Central memory CD8-positive, alpha-beta T cell (primary cell): ENCODE results near the gene IDH3A.
A peak's percentile ranks its signal among the peaks of the same experiment; 100 is the strongest.

Experiments used
- ATAC-seq: fragments of 150-1000 bp; cut with Tn5 transposase; replicated peaks from 2 replicates; pipeline ENCODE4 v1.10.0; 2022; ENCODE audit warnings: mild to moderate bottlenecking, moderate FRiP score, moderate number of reproducible peaks; ENCODE audit not compliant: poor library complexity, severe bottlenecking; ENCODE audit errors: extremely low read depth
- DNase-seq, 2 donors: peaks; one replicate each; pipeline ENCODE4 v3.0.0; 2021; ENCODE audit warnings: low spot score in 2 of 2
- H3K27ac Mint-ChIP-seq: one replicate; pipeline ENCODE4 v1.8.0; 2022; ENCODE audit warnings: low read depth, mild to moderate bottlenecking, moderate library complexity, mixed read lengths
- H3K27me3 Mint-ChIP-seq: one replicate; pipeline ENCODE4 v1.8.0; 2022; ENCODE audit warnings: mixed read lengths
- H3K36me3 Mint-ChIP-seq: one replicate; pipeline ENCODE4 v1.8.0; 2022; ENCODE audit warnings: mild to moderate bottlenecking, moderate library complexity, mixed read lengths; ENCODE audit not compliant: insufficient read depth
- H3K4me1 Mint-ChIP-seq: one replicate; pipeline ENCODE4 v1.8.0; 2022; ENCODE audit warnings: mixed read lengths
- H3K4me3 Mint-ChIP-seq: one replicate; pipeline ENCODE4 v1.8.0; 2022; ENCODE audit warnings: mild to moderate bottlenecking, moderate library complexity, mixed read lengths
- H3K9me3 Mint-ChIP-seq: one replicate; pipeline ENCODE4 v1.8.0; 2022; ENCODE audit warnings: mixed read lengths

Gene IDH3A

DNA sequence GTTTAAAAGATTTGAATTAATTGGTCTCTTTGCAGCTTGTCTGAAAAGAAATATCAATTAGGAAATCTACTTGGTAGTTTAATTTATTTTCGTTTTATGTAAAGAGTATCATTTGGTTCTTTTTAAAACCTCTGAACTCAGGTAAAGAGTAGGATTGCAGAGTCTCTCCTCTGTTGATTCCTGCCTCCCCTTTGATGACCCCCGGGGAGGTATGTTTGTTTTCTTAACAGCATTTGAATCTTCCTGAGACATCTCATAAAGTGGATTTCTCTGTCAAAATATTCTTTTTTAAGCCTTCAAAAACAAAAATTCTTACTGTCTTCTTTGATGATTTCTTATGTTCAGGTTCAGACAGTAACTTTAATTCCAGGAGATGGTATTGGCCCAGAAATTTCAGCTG lies 8.0 kb downstream of the IDH3A start:
- Mint-ChIP-seq H3K27me3 (no peaks in the 10 kb centered on the region), H3K27ac (no peak overlapping the region), H3K36me3 (peaks cover 28% of the 10 kb centered on the region), H3K4me1 (no peaks in the 10 kb centered on the region), H3K9me3 (no peaks in the 10 kb centered on the region), H3K4me3 (no peak overlapping the region)
- ATAC-seq = no peak
- DNase-seq = no peak

DNA sequence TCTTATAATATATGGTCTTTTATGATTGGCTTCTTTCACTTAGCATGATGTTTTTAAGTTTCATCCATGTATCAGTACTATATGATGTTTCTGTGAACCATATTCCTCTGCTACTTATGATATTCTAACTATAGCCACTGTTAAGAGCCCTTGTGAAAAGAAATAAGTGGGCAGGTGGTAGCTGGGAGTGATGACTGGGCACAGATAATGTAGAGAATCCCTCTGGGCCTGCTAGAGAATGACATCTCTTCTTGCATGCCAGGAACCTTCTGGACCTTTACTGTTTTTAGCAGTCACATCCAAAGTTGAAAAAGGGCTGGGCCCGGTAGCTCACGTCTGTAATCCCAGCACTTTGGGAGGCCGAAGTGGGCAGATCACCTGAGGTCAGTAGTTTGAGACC lies 10.2 kb downstream of the IDH3A start:
- Mint-ChIP-seq H3K27me3 (no peaks in the 10 kb centered on the region), H3K4me1 (no peaks in the 10 kb centered on the region), H3K36me3 (peaks cover 38% of the 10 kb centered on the region), H3K27ac (no peak overlapping the region), H3K4me3 (no peak overlapping the region), H3K9me3 (no peaks in the 10 kb centered on the region)
- DNase-seq (no peak), ATAC-seq (no peak)

DNA sequence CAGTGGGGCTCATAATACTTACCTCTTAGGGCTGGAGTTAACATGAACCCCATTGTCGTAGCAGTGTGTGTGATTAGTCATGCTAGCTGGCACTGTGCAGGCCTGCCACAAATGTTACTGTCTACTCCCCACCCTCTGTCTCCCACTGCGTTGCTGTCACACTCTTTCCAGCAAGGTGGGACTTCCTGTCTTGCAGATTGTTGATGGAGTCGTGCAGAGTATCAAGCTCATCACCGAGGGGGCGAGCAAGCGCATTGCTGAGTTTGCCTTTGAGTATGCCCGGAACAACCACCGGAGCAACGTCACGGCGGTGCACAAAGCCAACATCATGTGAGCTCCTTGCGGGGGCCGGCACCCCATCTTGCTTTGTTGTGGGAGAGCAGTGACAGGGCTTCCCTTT lies 12.9 kb downstream of the IDH3A start:
- DNase-seq (peak in 1 of 2 donors; percentile 64), ATAC-seq (peak; percentile 97)
- Mint-ChIP-seq H3K27ac (peak overlapping the region; percentile 67), H3K4me1 (no peaks in the 10 kb centered on the region), H3K36me3 (peaks cover 47% of the 10 kb centered on the region), H3K9me3 (no peaks in the 10 kb centered on the region), H3K27me3 (no peaks in the 10 kb centered on the region), H3K4me3 (no peak overlapping the region)

DNA sequence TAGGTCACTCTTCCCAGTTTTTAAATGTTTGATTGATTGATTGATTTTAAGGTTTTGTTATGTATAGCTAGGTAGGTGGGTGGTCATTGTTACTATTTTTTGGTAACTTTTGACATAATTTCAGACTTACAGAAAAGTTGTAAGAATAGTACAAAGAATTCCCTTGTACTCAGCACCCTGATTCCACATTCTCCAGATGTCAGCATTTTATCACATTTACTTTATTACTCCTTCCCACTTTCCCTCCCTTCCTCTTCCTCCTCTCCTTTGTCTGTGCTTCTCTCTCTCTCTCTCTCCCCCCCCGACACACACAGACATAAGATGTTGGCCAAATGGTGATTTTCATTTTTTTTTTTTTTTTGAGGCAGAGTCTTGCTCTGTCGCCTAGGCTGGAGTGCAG lies 14.8 kb downstream of the IDH3A start:
- ATAC-seq (no peak), DNase-seq (no peak)
- H3K27ac Mint-ChIP-seq = no peak overlapping the region
- H3K4me1 Mint-ChIP-seq = peaks cover 9% of the 10 kb centered on the region
- H3K9me3 Mint-ChIP-seq = no peaks in the 10 kb centered on the region
- no peak overlapping the region for H3K4me3 Mint-ChIP-seq
- no peaks in the 10 kb centered on the region for H3K27me3 Mint-ChIP-seq
- H3K36me3 Mint-ChIP-seq = peaks cover 40% of the 10 kb centered on the region

DNA sequence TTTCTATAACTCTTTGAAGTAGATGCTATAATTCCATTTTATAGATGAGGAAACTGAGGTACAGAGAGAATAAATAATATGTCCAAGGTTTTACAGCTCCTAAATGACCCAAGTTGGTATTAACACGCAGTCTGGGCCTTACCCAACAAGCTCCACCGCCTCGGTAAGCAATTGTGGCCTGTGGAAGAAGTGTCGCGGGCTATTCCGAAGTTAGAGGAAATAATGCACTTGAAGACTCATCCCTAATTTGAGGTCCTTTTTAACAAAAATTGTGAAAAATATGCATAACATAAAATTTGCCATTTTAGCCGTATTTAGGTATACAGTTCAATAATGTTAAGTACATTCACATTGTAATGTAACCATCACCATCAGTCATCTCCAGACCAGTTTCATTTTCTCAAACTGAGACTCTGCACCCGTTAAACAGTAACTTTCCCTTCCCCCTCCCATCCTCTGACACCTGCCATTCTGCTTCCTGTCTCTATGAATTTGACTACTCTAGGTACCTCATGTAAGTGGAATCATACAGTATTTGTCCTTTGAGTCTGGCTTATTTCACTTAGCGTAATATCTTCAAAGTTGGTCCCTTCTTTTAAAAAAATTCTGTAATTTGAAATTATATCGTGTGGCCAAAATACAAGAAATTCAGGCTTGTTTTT lies 18.2 kb downstream of the IDH3A start:
- peaks cover 9% of the 10 kb centered on the region for H3K4me1 Mint-ChIP-seq
- peak overlapping the region; percentile 16 for H3K4me3 Mint-ChIP-seq
- peaks cover 33% of the 10 kb centered on the region for H3K36me3 Mint-ChIP-seq
- ATAC-seq (peak; percentile 96), DNase-seq (no peak)
- H3K9me3 Mint-ChIP-seq = no peaks in the 10 kb centered on the region
- H3K27me3 Mint-ChIP-seq = no peaks in the 10 kb centered on the region
- peak overlapping the region; percentile 83 for H3K27ac Mint-ChIP-seq

DNA sequence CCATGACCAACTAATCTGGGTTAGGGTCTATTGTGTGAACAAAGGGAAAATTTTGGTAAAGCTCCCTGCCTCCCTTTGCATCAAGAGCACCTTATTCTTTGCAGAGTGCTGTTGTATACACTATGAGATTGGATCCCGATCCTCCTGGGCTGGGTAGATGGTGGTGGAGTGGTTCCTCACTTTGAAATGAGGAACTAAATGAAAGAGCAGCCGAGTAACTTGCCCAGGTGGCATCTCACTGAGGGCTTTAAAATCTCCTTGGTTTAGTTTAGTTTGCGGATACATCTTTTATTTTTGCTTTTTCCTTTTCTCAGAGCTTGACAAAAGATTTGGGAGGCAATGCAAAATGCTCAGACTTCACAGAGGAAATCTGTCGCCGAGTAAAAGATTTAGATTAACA lies 19.4 kb downstream of the IDH3A start:
- Mint-ChIP-seq H3K4me1 (peaks cover 13% of the 10 kb centered on the region), H3K27ac (peak overlapping the region; percentile 38), H3K4me3 (no peak overlapping the region), H3K9me3 (no peaks in the 10 kb centered on the region), H3K36me3 (peaks cover 28% of the 10 kb centered on the region), H3K27me3 (no peaks in the 10 kb centered on the region)
- ATAC-seq = no peak
- no peak for DNase-seq

DNA sequence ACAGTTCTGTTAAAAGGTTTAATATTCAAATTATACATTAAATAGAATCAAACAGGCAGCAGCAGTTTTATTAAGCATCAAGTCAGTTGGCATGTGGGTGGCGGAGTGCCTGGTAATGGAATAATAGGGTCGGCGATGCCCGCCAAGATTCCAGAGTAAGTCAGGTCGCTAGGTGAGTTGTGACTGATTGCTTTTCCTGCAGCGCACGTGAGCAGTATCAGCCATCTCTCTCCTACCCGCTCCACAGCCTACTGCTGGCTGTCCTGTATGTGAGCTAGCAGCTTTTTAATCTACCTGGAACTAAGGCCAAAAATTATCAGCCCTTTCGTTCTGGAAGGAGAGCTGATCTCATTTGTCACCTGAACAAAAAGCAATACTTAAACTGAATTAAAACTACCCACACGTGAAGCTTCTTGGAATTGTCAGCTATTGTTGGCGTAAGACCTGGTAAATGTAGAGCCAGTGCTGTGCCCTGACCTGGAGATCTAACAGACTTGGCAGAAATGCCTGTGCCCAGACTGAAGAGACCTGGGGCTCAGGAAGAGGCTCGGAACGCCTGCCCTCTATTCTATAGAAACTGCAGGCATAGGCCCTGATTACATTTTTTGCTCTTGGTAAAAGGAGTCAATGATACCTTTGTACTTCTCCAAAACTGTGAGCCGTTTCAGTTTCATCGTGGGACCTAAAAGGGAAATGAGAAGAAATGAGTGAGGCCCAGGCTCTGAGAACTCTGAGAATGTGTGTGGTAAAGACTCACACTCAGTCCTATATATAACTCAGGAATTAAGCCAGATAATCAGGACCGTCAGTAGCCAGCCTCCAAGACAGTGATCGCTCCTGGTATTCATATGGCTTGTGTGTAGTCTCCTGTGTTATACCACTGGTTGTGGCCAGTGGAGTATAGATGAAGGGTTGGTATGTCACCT lies 21.9 kb downstream of the IDH3A start:
- Mint-ChIP-seq H3K4me3 (no peak overlapping the region), H3K27ac (no peak overlapping the region), H3K27me3 (no peaks in the 10 kb centered on the region), H3K4me1 (peaks cover 32% of the 10 kb centered on the region), H3K9me3 (no peaks in the 10 kb centered on the region), H3K36me3 (peaks cover 16% of the 10 kb centered on the region)
- ATAC-seq (no peak), DNase-seq (no peak)

DNA sequence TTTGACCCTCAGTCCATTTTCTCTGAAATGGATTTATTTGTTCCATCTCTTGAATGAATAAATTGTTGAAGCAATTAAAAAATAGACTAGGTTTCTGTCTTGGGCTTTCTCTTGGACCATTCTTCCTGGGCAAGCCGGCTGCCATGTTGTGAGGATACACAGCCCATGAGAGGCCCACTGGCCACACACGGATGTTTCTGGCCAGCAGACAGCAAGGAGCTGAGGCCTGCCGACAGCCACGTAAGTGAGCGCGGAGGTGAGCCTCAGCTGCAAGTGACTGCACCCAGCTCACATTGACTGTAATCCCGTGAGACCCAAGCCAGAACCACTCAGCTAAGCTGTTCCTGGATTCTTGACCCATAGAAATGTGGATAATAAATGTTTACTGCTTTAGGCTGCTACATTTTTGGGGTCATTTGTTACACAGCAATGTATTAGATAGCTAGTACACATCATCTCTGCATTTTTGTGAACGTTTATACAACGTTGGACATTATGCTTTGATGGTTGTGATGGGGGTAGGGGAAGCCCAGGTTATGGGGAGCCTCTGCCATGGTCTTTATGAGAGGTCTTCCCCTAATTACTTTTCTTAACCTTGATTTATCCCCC lies 22.8 kb downstream of the IDH3A start:
- ATAC-seq (no peak), DNase-seq (no peak)
- H3K4me1 Mint-ChIP-seq = peaks cover 32% of the 10 kb centered on the region
- no peaks in the 10 kb centered on the region for H3K27me3 Mint-ChIP-seq
- peaks cover 13% of the 10 kb centered on the region for H3K36me3 Mint-ChIP-seq
- no peak overlapping the region for H3K4me3 Mint-ChIP-seq
- no peaks in the 10 kb centered on the region for H3K9me3 Mint-ChIP-seq
- H3K27ac Mint-ChIP-seq = no peak overlapping the region

DNA sequence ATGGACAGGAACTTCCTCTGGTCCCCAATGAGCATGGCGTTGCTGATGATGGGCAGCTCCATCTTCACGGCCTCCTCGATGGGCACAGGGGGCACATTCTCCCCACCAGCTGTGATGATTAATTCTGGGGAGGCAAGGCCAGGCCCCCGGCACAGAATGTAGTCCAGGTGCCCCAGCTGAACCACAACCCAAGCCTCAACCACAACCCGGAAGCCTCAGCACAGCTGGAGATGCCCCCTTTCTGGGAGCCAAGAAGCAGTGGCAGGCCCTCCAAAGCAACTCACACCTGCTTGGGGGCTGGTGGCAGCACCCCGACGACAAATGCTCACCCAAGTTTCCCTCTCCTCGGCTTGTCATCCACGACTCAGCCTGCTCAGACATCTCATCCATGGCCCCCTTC lies 25.2 kb downstream of the IDH3A start:
- Mint-ChIP-seq H3K4me1 (peaks cover 22% of the 10 kb centered on the region), H3K9me3 (no peaks in the 10 kb centered on the region), H3K27me3 (no peaks in the 10 kb centered on the region), H3K36me3 (peaks cover 6% of the 10 kb centered on the region), H3K4me3 (no peak overlapping the region), H3K27ac (peak overlapping the region; percentile 1)
- DNase-seq (no peak), ATAC-seq (peak; percentile 47)

DNA sequence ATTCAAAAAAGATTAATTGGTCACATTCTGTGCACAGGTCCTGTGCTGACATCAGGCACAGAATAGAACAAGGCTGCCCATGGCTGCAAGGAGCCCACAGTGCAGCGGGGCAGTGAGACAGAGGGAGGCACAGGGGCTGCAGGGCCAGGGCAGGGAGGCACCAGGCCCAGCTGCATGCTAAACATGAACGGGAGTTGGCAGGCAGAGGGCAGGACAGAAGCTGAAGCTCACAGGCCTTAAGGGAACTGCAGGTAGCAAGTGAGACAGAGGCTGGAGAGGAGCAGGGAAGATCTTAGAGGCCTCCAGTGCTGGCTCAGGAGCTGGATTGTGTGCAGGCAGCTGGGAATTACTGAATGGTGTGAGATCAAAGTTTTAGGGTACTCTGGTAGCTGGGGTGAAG lies 26.2 kb downstream of the IDH3A start:
- no peak for DNase-seq
- Mint-ChIP-seq H3K4me1 (peaks cover 22% of the 10 kb centered on the region), H3K36me3 (peaks cover 3% of the 10 kb centered on the region), H3K9me3 (no peaks in the 10 kb centered on the region), H3K27me3 (no peaks in the 10 kb centered on the region), H3K4me3 (no peak overlapping the region), H3K27ac (no peak overlapping the region)
- ATAC-seq = no peak

DNA sequence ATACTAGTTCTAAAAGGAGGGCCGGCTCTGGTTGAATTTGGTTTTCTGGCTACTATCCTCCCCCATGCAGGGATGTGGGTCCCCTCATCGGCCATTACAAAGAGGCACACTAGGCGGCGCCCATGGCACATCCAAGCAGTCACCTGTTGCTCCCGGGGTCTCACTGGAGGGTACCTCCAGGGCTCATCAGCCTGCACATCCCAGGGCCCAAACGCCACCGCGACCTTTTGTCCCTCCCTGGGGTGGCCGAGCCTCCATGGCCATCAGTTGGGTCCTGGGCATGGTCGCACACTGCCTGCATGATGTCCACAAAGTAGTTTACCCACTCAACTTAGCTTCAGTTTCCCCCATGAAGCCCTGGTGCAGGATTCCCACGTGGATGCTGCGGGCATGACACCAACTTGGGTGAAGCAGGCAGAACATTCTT lies 28.3 kb downstream of the IDH3A start:
- peaks cover 3% of the 10 kb centered on the region for H3K36me3 Mint-ChIP-seq
- H3K27me3 Mint-ChIP-seq = peaks cover under 1% of the 10 kb centered on the region
- ATAC-seq (no peak), DNase-seq (no peak)
- peaks cover 22% of the 10 kb centered on the region for H3K4me1 Mint-ChIP-seq
- no peak overlapping the region for H3K4me3 Mint-ChIP-seq
- H3K9me3 Mint-ChIP-seq = no peaks in the 10 kb centered on the region
- H3K27ac Mint-ChIP-seq = no peak overlapping the region

DNA sequence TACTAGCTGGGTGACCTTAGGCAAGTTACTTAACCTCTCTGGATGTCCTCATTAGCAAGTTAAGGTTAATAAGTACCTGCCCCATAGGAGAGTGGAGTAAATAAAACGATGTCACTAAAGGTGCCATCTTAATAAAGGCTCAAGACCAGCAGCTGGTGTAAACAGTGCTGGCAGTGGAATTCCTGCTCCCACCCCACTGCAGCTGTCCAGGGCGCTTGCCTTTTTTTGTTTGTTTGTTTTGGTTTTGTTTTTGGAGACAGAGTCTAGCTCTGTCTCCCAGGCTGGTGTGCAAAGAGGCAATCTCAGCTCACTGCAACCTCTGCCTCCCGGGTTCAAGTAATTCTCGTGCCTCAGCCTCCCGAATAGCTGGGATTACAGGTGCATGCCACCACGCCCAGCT lies 28.9 kb downstream of the IDH3A start:
- no peak overlapping the region for H3K27ac Mint-ChIP-seq
- no peaks in the 10 kb centered on the region for H3K9me3 Mint-ChIP-seq
- no peak for ATAC-seq
- peaks cover 3% of the 10 kb centered on the region for H3K36me3 Mint-ChIP-seq
- peaks cover 7% of the 10 kb centered on the region for H3K27me3 Mint-ChIP-seq
- no peak overlapping the region for H3K4me3 Mint-ChIP-seq
- DNase-seq = no peak
- peaks cover 22% of the 10 kb centered on the region for H3K4me1 Mint-ChIP-seq
